Loucy (cell line): ENCODE measurements around the gene NCOA6.

Experiments used
- EZH2phosphoT487 ChIP-seq: fragments of 200-600 bp; IDR thresholded peaks from 2 replicates; pipeline ENCODE4 v1.6.1; 2018; ENCODE audit warnings: antibody characterized with exemption, mild to moderate bottlenecking, moderate library complexity, borderline replicate concordance
- TF ChIP-seq, protein P1 (sequence below): fragments of 200-600 bp; sonication (generic); conservative IDR thresholded peaks from 2 replicates; pipeline ENCODE4 v1.5.1; 2014; ENCODE audit warnings: mild to moderate bottlenecking, antibody characterized with exemption, low read length

DNA sequence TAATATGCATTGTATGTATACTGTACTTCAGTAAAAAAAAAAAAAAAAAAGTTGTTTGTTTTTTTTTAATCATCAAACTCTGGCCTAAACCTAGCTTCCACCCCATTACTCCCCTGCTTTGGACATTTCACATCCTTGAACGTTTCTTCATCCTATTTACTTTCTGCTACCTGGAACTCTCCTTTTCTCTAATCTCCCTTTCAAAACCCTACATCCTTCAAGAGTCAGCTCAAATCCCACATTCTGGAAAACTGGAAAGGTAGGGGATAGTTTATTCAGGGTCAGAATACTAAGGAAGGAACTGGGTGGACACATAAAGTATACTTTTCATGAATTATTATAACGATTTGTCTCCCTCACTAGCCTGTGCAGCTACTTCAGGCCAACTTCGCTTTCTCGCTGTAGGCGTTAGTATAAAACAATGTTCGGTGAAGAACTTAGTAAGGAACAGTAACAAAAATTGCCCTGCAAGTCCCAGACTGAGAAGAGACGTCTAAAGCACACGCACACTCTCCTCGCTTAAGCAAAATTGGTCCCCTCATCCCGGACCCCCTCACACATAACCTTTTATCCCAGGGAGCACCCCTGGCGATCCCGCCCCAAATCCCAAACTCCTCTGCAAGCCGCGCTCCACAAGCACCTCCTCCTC lies 149.3 kb downstream of the NCOA6 start:
- TF ChIP-seq, protein P1, sequence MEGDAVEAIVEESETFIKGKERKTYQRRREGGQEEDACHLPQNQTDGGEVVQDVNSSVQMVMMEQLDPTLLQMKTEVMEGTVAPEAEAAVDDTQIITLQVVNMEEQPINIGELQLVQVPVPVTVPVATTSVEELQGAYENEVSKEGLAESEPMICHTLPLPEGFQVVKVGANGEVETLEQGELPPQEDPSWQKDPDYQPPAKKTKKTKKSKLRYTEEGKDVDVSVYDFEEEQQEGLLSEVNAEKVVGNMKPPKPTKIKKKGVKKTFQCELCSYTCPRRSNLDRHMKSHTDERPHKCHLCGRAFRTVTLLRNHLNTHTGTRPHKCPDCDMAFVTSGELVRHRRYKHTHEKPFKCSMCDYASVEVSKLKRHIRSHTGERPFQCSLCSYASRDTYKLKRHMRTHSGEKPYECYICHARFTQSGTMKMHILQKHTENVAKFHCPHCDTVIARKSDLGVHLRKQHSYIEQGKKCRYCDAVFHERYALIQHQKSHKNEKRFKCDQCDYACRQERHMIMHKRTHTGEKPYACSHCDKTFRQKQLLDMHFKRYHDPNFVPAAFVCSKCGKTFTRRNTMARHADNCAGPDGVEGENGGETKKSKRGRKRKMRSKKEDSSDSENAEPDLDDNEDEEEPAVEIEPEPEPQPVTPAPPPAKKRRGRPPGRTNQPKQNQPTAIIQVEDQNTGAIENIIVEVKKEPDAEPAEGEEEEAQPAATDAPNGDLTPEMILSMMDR: no peak
- TF ChIP-seq EZH2phosphoT487: no peak
